Skeletal muscle tissue (tissue), 4 donors: ENCODE results near the gene PRR4. TPM values are rescaled to one million over a fixed set of nuclear protein-coding genes. Genes with fewer than 3 reads are reported as not detected.

Experiments
- H3K27ac ChIP-seq: one replicate; pipeline ENCODE4 v1.7.0; 2013; ENCODE audit warnings: mild to moderate bottlenecking, low read depth, low read length, inconsistent platforms
- H3K27me3 ChIP-seq, 3 donors: one replicate each; pipeline ENCODE4 v1.7.0; 2013; ENCODE audit warnings: low read length in 3 of 3; ENCODE audit not compliant: control insufficient read depth in 3 of 3, insufficient read depth in 3 of 3
- H3K36me3 ChIP-seq, 3 donors: one replicate each; pipeline ENCODE4 v1.7.0; 2013; ENCODE audit warnings: low read length in 3 of 3; ENCODE audit not compliant: control insufficient read depth in 3 of 3, insufficient read depth in 3 of 3
- H3K4me1 ChIP-seq, 3 donors: one replicate each; pipeline ENCODE4 v1.7.0; 2013; ENCODE audit warnings: low read length in 3 of 3, mild to moderate bottlenecking in 3 of 3; ENCODE audit not compliant: control insufficient read depth in 3 of 3, insufficient read depth in 3 of 3
- H3K4me3 ChIP-seq, 3 donors: one replicate each; pipeline ENCODE4 v1.7.0; 2013; ENCODE audit warnings: low read length in 3 of 3
- H3K9ac ChIP-seq, 3 donors: one replicate each; pipeline ENCODE4 v1.7.0; 2013; ENCODE audit warnings: low read length in 3 of 3, mild to moderate bottlenecking in 3 of 3, moderate library complexity in 2 of 3, low read depth in 1 of 3
- H3K9me3 ChIP-seq, 3 donors: one replicate each; pipeline ENCODE4 v1.7.0; 2013; ENCODE audit warnings: low read length in 3 of 3; ENCODE audit not compliant: control insufficient read depth in 3 of 3
- total RNA-seq: library from RNA; depleted of rRNA; stranded (reverse); fragments of >200 nt; gene quantifications from one replicate; pipeline ENCODE4 v1.2.3, GENCODE V29; 2014
- donor health status: Osteomylitis.

Gene PRR4
- total RNA-seq: 2.6 TPM

DNA sequence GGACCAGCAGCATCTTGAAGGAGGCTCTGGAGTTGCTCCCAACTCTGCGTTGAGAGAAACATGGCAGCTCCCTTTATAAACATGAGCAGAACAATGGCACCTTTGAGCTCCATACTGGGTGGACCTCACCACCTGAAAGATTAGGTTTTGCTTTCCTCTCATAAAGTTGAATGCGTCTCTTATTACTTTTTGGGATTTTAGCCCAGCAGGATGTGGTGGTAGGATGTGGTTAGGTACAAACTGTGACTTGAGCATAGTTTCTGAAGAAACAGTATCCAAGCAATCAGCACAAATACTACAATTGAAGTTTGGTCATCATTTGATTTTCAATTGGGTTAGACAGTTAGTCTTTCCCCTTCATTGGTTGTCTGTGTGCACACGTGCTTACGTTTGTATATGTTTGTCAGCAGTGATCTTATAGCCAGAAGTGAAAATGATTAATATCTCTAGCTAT is at the start of gene PRR4:
PRR4 (minus strand) TSS at position 51 of the 454 bp plus-strand sequence; CDS start at position 13, 38 bp downstream.
- peaks cover 0 to 10% (median 5%) of the 10 kb centered on the region in 3 donors for H3K36me3 ChIP-seq
- H3K9me3 ChIP-seq: no peaks in the 10 kb centered on the region
- no peaks in the 10 kb centered on the region for H3K27me3 ChIP-seq
- H3K4me3 ChIP-seq: no peak within 1 kb of the TSS
- no peaks in the 10 kb centered on the region for H3K4me1 ChIP-seq
- no peak within 1 kb of the TSS for H3K9ac ChIP-seq
- H3K27ac ChIP-seq: no peak within 1 kb of the TSS

- Histone ChIP-seq H3K27ac (no peak overlapping the region), H3K9ac (no peak overlapping the region), H3K9me3 (no peaks in the 10 kb centered on the region), H3K4me1 (no peaks in the 10 kb centered on the region), H3K4me3 (no peak overlapping the region), H3K36me3 (peaks cover 0 to 3% (median 2%) of the 10 kb centered on the region in 3 donors), H3K27me3 (no peaks in the 10 kb centered on the region)
These were observed 47.6 kb upstream of the PRR4 start for GRCh38 chr12:10896854-10897253.

DNA sequence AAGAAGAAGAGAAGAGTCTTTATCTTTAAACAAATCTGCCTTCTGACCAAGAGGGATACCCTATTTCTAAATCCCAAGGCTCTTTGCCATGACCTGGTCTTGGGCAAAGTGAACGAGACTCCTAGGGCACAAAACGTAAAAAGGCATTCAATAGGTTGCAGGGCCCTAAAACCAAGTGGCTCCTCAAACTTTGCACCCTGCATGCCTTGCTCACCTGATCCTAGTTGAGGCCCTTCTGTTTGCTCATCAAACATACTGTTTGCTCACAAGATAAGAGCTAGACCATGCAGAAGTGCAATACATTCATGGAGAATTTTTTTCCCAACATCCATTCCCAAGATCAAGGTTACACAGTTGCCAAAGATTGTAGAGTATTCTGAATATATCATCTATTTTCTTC is 42.7 kb upstream of the PRR4 start:
- H3K9ac ChIP-seq: no peak overlapping the region
- H3K27ac ChIP-seq: no peak overlapping the region
- no peaks in the 10 kb centered on the region for H3K4me1 ChIP-seq
- no peak overlapping the region for H3K4me3 ChIP-seq
- H3K36me3 ChIP-seq: peaks cover 0 to 3% (median 0%) of the 10 kb centered on the region in 3 donors
- H3K27me3 ChIP-seq: no peaks in the 10 kb centered on the region
- no peaks in the 10 kb centered on the region for H3K9me3 ChIP-seq

GRCh38 chr12:10889226-10889625 is 40.0 kb upstream of the PRR4 start:
- no peaks in the 10 kb centered on the region for H3K9me3 ChIP-seq
- peaks cover 0 to 3% (median 0%) of the 10 kb centered on the region in 3 donors for H3K36me3 ChIP-seq
- no peaks in the 10 kb centered on the region for H3K27me3 ChIP-seq
- H3K4me3 ChIP-seq: no peak overlapping the region
- H3K27ac ChIP-seq: no peak overlapping the region
- no peaks in the 10 kb centered on the region for H3K4me1 ChIP-seq
- no peak overlapping the region for H3K9ac ChIP-seq

- H3K27ac ChIP-seq: no peak within 1 kb of the TSS
These were observed 34.9 kb upstream of the PRR4 start, which contains the start of gene PRH1 for GRCh38 chr12:10884086-10884725. Gene PRH1 (minus strand): TSS chr12:10884255. CDS start chr12:10884217, 38 bp downstream.

GRCh38 chr12:10873378-10873777 is 24.1 kb upstream of the PRR4 start:
- no peak overlapping the region for H3K9ac ChIP-seq
- H3K4me3 ChIP-seq: no peak overlapping the region
- no peaks in the 10 kb centered on the region for H3K9me3 ChIP-seq
- no peaks in the 10 kb centered on the region for H3K4me1 ChIP-seq
- H3K27me3 ChIP-seq: no peaks in the 10 kb centered on the region
- no peak overlapping the region for H3K27ac ChIP-seq
- peaks cover 0 to 6% (median 5%) of the 10 kb centered on the region in 3 donors for H3K36me3 ChIP-seq

More at GRCh38 chr12:10884086-10884725, 34.9 kb upstream of the PRR4 start, which contains the start of gene PRH1:
- Histone ChIP-seq H3K9me3 (no peaks in the 10 kb centered on the region), H3K9ac (no peak within 1 kb of the TSS), H3K36me3 (peaks cover 0 to 6% (median 3%) of the 10 kb centered on the region in 3 donors), H3K4me3 (no peak within 1 kb of the TSS), H3K27me3 (no peaks in the 10 kb centered on the region), H3K4me1 (no peaks in the 10 kb centered on the region)

DNA sequence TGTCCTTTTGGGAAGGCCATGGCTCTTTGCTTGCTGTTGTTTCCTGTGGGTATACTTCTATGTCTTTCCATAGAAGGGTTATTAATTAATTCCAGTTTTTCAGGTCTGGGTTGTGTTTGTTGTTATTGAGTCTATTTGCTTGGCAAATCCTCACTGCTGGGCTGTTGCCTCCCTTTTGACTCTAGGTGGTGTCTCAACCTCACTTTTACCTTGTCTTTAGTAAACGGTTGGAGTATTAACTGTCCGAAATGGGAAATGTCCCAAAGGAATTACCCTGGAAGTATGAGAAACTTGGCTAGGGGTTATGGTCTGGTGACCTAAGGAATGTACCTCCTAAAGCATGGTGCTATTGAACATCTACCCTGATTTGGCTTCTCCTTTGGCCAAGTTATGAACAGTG is 18.1 kb upstream of the PRR4 start:
- no peaks in the 10 kb centered on the region for H3K36me3 ChIP-seq
- H3K9me3 ChIP-seq: no peaks in the 10 kb centered on the region
- no peak overlapping the region for H3K4me3 ChIP-seq

GRCh38 chr12:10863512-10864218 is 14.4 kb upstream of the PRR4 start:
- no peak overlapping the region for H3K9ac ChIP-seq
- H3K36me3 ChIP-seq: no peaks in the 10 kb centered on the region
- no peak overlapping the region for H3K27ac ChIP-seq
- H3K4me1 ChIP-seq: no peaks in the 10 kb centered on the region
- peaks cover 0 to 3% (median 0%) of the 10 kb centered on the region in 3 donors for H3K9me3 ChIP-seq
- H3K27me3 ChIP-seq: no peaks in the 10 kb centered on the region
- no peak overlapping the region for H3K4me3 ChIP-seq

More for the DNA sequence above, 18.1 kb upstream of the PRR4 start:
- Histone ChIP-seq H3K27me3 (no peaks in the 10 kb centered on the region), H3K4me1 (no peaks in the 10 kb centered on the region), H3K27ac (no peak overlapping the region), H3K9ac (no peak overlapping the region)

DNA sequence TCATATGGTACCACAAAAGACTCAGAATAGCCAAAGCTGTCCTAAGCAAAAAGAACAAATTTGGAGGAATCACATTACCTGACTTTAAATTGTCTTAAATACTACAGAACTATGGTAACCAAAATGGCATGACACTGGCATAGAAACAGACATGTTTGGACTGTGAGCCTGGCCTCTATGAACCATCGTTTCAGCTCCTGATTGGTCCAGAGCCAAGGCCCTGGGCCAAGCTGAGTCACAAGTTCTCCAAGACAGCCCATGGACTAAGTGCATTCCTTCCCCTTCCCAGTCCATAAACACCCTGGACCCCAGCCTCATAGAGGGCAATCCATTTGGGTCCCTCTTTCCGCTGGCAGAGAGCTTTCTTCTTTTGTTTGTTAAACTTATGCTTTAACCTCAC is 12.1 kb upstream of the PRR4 start:
- H3K36me3 ChIP-seq: peaks cover 0 to 5% (median 0%) of the 10 kb centered on the region in 3 donors
- no peak overlapping the region for H3K27ac ChIP-seq
- no peak overlapping the region for H3K4me3 ChIP-seq
- H3K4me1 ChIP-seq: no peaks in the 10 kb centered on the region
- H3K27me3 ChIP-seq: no peaks in the 10 kb centered on the region
- H3K9ac ChIP-seq: no peak overlapping the region
- peaks cover 0 to 3% (median 0%) of the 10 kb centered on the region in 3 donors for H3K9me3 ChIP-seq

DNA sequence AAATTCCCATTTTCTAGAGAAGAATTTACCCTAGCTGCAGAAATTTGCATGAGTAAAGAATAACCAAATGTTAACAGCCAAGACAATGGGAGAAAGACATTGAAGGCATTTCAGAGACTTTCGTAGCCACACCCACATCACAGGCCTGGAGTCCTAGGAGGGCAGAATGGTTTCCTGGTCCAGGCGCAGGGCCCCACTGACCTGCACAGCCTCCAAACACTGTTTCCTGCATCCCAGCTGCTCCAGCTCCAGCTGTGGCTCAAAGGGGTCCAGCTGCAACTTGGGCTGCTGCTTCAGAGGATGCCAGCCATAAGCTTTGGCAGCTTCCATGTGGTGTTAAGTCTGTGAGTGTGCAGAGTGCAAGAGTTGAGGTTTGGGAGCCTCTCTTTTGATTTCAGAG is 6.5 kb upstream of the PRR4 start:
- Histone ChIP-seq H3K9ac (no peak overlapping the region), H3K9me3 (peaks cover 0 to 3% (median 0%) of the 10 kb centered on the region in 3 donors), H3K27ac (no peak overlapping the region), H3K4me1 (no peaks in the 10 kb centered on the region), H3K27me3 (no peaks in the 10 kb centered on the region), H3K36me3 (peaks cover 0 to 8% (median 4%) of the 10 kb centered on the region in 3 donors), H3K4me3 (no peak overlapping the region)
